A549 (cell line): ENCODE measurements around the gene MEN1. TPM values are rescaled to one million over a fixed set of nuclear protein-coding genes. Genes with fewer than 3 reads are reported as not detected.

Source experiments
- ATAC-seq, 2 experiments: fragments of 200-7000 bp in 1 of 2; fragments of >200 bp in 1 of 2; cut with Nextera tagmentation in 1 of 2; cut with Tn5 transposase in 1 of 2; 3 replicates each; pipeline versions ENCODE4 v1.8.0 to v1.9.1; 2018 to 2020; ENCODE audit warnings: mild to moderate bottlenecking in 1 of 2, moderate library complexity in 1 of 2
- CTCF ChIA-PET: fragments of 300-600 bp; sonication (Branson Sonifier 250); formaldehyde crosslinking; extraction: SDS; loops from one replicate; lab custom pipeline; 2021; ENCODE audit warnings: antibody characterized with exemption, inconsistent platforms; lab: Yijun Ruan, JAX
- POLR2A ChIA-PET: fragments of 350-600 bp; formaldehyde crosslinking; extraction: SDS; loops from one replicate; lab custom pipeline; 2021; ENCODE audit warnings: antibody characterized with exemption, inconsistent platforms; lab: Yijun Ruan, JAX
- DNase-seq, 2 experiments: peaks; one replicate each; pipeline versions ENCODE4 v3.0.0 to v3.0.0-alpha.2; 2011 to 2016; ENCODE audit warnings: low read depth in 1 of 2, low spot score in 1 of 2
- FAIRE-seq: peaks from 2 replicates; lab custom pipeline; 2011; peaks lifted over from hg19 to GRCh38; lab: Jason Lieb, UNC
- H3K27ac ChIP-seq, 2 experiments: fragments of >200 bp; sonication (Bioruptor Twin); formaldehyde crosslinking; 3 replicates each; pipeline ENCODE4 v1.5.1; 2016 to 2017
- H3K4me1 ChIP-seq: fragments of >200 bp; sonication (Bioruptor Twin); formaldehyde crosslinking; 3 replicates; pipeline ENCODE4 v1.6.1; 2016
- H3K4me2 ChIP-seq: fragments of >200 bp; sonication (Bioruptor Twin); formaldehyde crosslinking; 3 replicates; pipeline ENCODE4 v1.6.1; 2016
- H3K4me3 ChIP-seq: fragments of >200 bp; sonication (Bioruptor Twin); formaldehyde crosslinking; 3 replicates; pipeline ENCODE4 v1.5.1; 2016
- H3K9me3 ChIP-seq: fragments of >200 bp; sonication (Bioruptor Twin); formaldehyde crosslinking; 3 replicates; pipeline ENCODE4 v1.6.1; 2016
- ATOH8 ChIP-seq: fragments of 250-450 bp; sonication (Bioruptor Pico); IDR thresholded peaks from 2 replicates; pipeline ENCODE4 v1.5.0; 2020; ENCODE audit warnings: low read depth, mild to moderate bottlenecking, moderate library complexity
- CHD2 ChIP-seq: fragments of 150-350 bp; IDR thresholded peaks from 2 replicates; pipeline ENCODE4 v1.6.1; 2014; ENCODE audit warnings: low read length; ENCODE audit not compliant: partially characterized antibody
- CHD4 ChIP-seq: fragments of 200-600 bp; sonication (generic); IDR thresholded peaks from 2 replicates; pipeline ENCODE4 v1.6.1; 2016; ENCODE audit warnings: antibody characterized with exemption, mild to moderate bottlenecking, borderline replicate concordance
- CTCF ChIP-seq: fragments of >200 bp; sonication (Bioruptor Twin); formaldehyde crosslinking; IDR thresholded peaks from 3 replicates; pipeline ENCODE4 v1.5.1; 2016
- EHMT2 ChIP-seq: fragments of 200-600 bp; sonication (generic); IDR thresholded peaks from 2 replicates; pipeline ENCODE4 v1.6.1; 2016; ENCODE audit warnings: antibody characterized with exemption, low read depth, mild to moderate bottlenecking, moderate library complexity
- FOSB ChIP-seq: fragments of 250-450 bp; sonication (Bioruptor Pico); IDR thresholded peaks from 2 replicates; pipeline ENCODE4 v1.5.0; 2020; ENCODE audit warnings: mild to moderate bottlenecking, moderate library complexity
- FOSL2 ChIP-seq, 2 experiments: fragments of 450-650 bp in 1 of 2; fragments of >200 bp in 1 of 2; sonication (Bioruptor Twin) in 1 of 2; formaldehyde crosslinking; IDR thresholded peaks; 2 replicates each; pipeline versions ENCODE4 v1.5.0 to v1.6.1; 2016 to 2020; ENCODE audit warnings: mild to moderate bottlenecking in 1 of 2, moderate library complexity in 1 of 2
- FOXS1 ChIP-seq: fragments of 250-450 bp; sonication (Bioruptor Pico); IDR thresholded peaks from 2 replicates; pipeline ENCODE4 v1.5.0; 2020; ENCODE audit warnings: mild to moderate bottlenecking, moderate library complexity
- HEYL ChIP-seq: fragments of 250-450 bp; sonication (Bioruptor Pico); IDR thresholded peaks from 2 replicates; pipeline ENCODE4 v1.8.0; 2021; ENCODE audit warnings: mild to moderate bottlenecking, moderate library complexity
- HOXB5 ChIP-seq: fragments of 250-450 bp; sonication (Bioruptor Pico); IDR thresholded peaks from 2 replicates; pipeline ENCODE4 v1.5.0; 2020; ENCODE audit warnings: mild to moderate bottlenecking, moderate library complexity
- JUN ChIP-seq, 2 experiments: fragments of >200 bp; sonication (Bioruptor Twin); formaldehyde crosslinking; IDR thresholded peaks; 2 replicates in 1 of 2; 3 replicates in 1 of 2; pipeline ENCODE4 v1.6.1; 2016 to 2017
- MAFK ChIP-seq: fragments of 450-650 bp; IDR thresholded peaks from 2 replicates; pipeline ENCODE4 v1.6.1; 2014; ENCODE audit not compliant: partially characterized antibody
- MAX ChIP-seq: IDR thresholded peaks from 2 replicates; pipeline ENCODE4 v1.6.1; 2012
- MYC ChIP-seq: IDR thresholded peaks from 2 replicates; pipeline ENCODE4 v1.6.1; 2012; ENCODE audit warnings: mild to moderate bottlenecking, inconsistent platforms, low read length, improper control_type of control experiment, borderline replicate concordance
- NPAS2 ChIP-seq: fragments of 250-450 bp; sonication (Bioruptor Pico); IDR thresholded peaks from 2 replicates; pipeline ENCODE4 v1.8.0; 2022; ENCODE audit warnings: mild to moderate bottlenecking, moderate library complexity, borderline replicate concordance
- NR3C1 ChIP-seq: fragments of >200 bp; sonication (Bioruptor Twin); formaldehyde crosslinking; IDR thresholded peaks from 3 replicates; pipeline ENCODE4 v1.6.1; 2017
- PHF8 ChIP-seq: fragments of 200-600 bp; sonication (generic); IDR thresholded peaks from 2 replicates; pipeline ENCODE4 v1.6.1; 2016; ENCODE audit warnings: low read depth, mild to moderate bottlenecking, antibody characterized with exemption, moderate library complexity, borderline replicate concordance
- POLR2A ChIP-seq: IDR thresholded peaks from 2 replicates; pipeline ENCODE4 v1.6.1; 2012; ENCODE audit warnings: mild to moderate bottlenecking, low read length
- POLR2AphosphoS2 ChIP-seq: conservative IDR thresholded peaks from 2 replicates; pipeline ENCODE4 v1.6.1; 2012; ENCODE audit warnings: low read length, improper control_type of control experiment, inconsistent platforms
- RARB ChIP-seq: fragments of 250-450 bp; sonication (Bioruptor Pico); IDR thresholded peaks from 2 replicates; pipeline ENCODE4 v1.8.0; 2021; ENCODE audit warnings: mild to moderate bottlenecking, moderate library complexity
- RFX5 ChIP-seq: fragments of 450-650 bp; IDR thresholded peaks from 2 replicates; pipeline ENCODE4 v1.7.1; 2014; ENCODE audit warnings: antibody characterized with exemption, mild to moderate bottlenecking, moderate library complexity
- RNF2 ChIP-seq: fragments of 200-600 bp; sonication (generic); IDR thresholded peaks from 2 replicates; pipeline ENCODE4 v1.6.1; 2016; ENCODE audit warnings: low read depth, mild to moderate bottlenecking, antibody characterized with exemption, moderate library complexity, borderline replicate concordance
- SMC3 ChIP-seq: fragments of >200 bp; sonication (Bioruptor Twin); formaldehyde crosslinking; IDR thresholded peaks from 3 replicates; pipeline ENCODE4 v1.6.1; 2018; ENCODE audit warnings: inconsistent platforms
- TFCP2L1 ChIP-seq: fragments of 250-450 bp; sonication (Bioruptor Pico); IDR thresholded peaks from 2 replicates; pipeline ENCODE4 v1.5.0; 2021; ENCODE audit warnings: mild to moderate bottlenecking
- TP53 ChIP-seq: fragments of 250-450 bp; sonication (Bioruptor Pico); IDR thresholded peaks from 2 replicates; pipeline ENCODE4 v1.5.0; 2021; ENCODE audit warnings: mild to moderate bottlenecking, moderate library complexity
- ZC3H11A ChIP-seq: fragments of 450-650 bp; IDR thresholded peaks from 2 replicates; pipeline ENCODE4 v1.6.1; 2014; ENCODE audit warnings: antibody characterized with exemption, mild to moderate bottlenecking
- ZFP36 ChIP-seq: fragments of 450-650 bp; IDR thresholded peaks from 2 replicates; pipeline ENCODE4 v1.6.1; 2014; ENCODE audit warnings: borderline replicate concordance; ENCODE audit not compliant: partially characterized antibody
- ZNF302 ChIP-seq: fragments of 250-450 bp; sonication (Bioruptor Pico); IDR thresholded peaks from 2 replicates; pipeline ENCODE4 v1.9.0; 2021; ENCODE audit warnings: inconsistent platforms, mild to moderate bottlenecking, moderate library complexity
- ZSCAN20 ChIP-seq: fragments of 250-450 bp; sonication (Bioruptor Pico); IDR thresholded peaks from 2 replicates; pipeline ENCODE4 v1.8.0; 2022; ENCODE audit warnings: mild to moderate bottlenecking, moderate library complexity
- WGBS: methylation state at CpG from one replicate; pipeline ENCODE4 v1.1.6; 2017; ENCODE audit errors: missing lambda C conversion rate; 5-methylcytosine and 5-hydroxymethylcytosine counted together
- polyA plus RNA-seq, 4 experiments: library from polyadenylated mRNA; depleted of rRNA in 3 of 4; stranded (reverse); fragments of >200 nt; fragmentation: RNase III in 1 of 4; extraction: RNeasy Plus Mini Kit Qiagen cat#74134 plus additional on column Dnase treatment in 1 of 4; gene quantifications; 2 replicates in 3 of 4; 3 replicates in 1 of 4; pipeline ENCODE4 v1.2.3, GENCODE V29; 2011 to 2017

MEN1 gene
- polyA plus RNA-seq, 2 of the 4 experiments (the other 2 are of a cell fraction), result 17.0 to 34.7 TPM

- ChIA-PET POLR2A (no interaction called here), CTCF (interaction anchor here (0.7 to 7.8 kb wide), 12 partner anchors 15 to 355 kb away, joined by 3 to 79 read pairs (median 3); no protein-coding TSS in a partner anchor)
- peak overlapping the region; percentile 73 for H3K4me2 ChIP-seq
- H3K4me1 ChIP-seq, result peaks cover 27% of the 10 kb centered on the region
- WGBS, result 92% methylated on average over 36 of the region's 41 CpGs
- H3K9me3 ChIP-seq, result no peaks in the 10 kb centered on the region
- no peak overlapping the region for H3K27ac ChIP-seq
- ATAC-seq (peak; percentile 3 to 11; a peak in 3 of 6 replicates), FAIRE-seq (no peak), DNase-seq (peak in 1 of 2 experiments; percentile 49)
- H3K4me3 ChIP-seq, result no peak overlapping the region
- no peak for TF ChIP-seq CHD4
- no peak for TF ChIP-seq SMC3
- no peak for TF ChIP-seq MYC
- TF ChIP-seq ZFP36, result no peak
- TF ChIP-seq ATOH8, result no peak
- TF ChIP-seq HOXB5 (CRISPR knock-in tag), result no peak
- TF ChIP-seq ZSCAN20 (CRISPR knock-in tag), result no peak
- TF ChIP-seq JUN (IDR thresholded peaks at IDR 0.05), result no peak
- TF ChIP-seq TP53, result no peak
- TF ChIP-seq TFCP2L1 (CRISPR knock-in tag), result no peak
- TF ChIP-seq, all 56 proteins: peak for 0
Observed at GRCh38 chr11:64804346-64805210, 5.8 kb downstream of the MEN1 start.

- FAIRE-seq (no peak), DNase-seq (no peak), ATAC-seq (peak; percentile 26 to 57; a peak in 5 of 6 replicates)
- peak overlapping the region; percentile 73 for H3K4me2 ChIP-seq
- CTCF ChIA-PET, result interaction anchor here (0.7 to 7.8 kb wide), 12 partner anchors 16 to 354 kb away, joined by 3 to 79 read pairs (median 3); no protein-coding TSS in a partner anchor
- no peaks in the 10 kb centered on the region for H3K9me3 ChIP-seq
- H3K4me1 ChIP-seq, result peaks cover 23% of the 10 kb centered on the region
- no peak for TF ChIP-seq FOXS1 (CRISPR knock-in tag)
- TF ChIP-seq, all 56 proteins: peak for 0
- POLR2A ChIA-PET, result no interaction called here
- peak overlapping the region; percentile 76 to 89 for H3K27ac ChIP-seq
- peak overlapping the region; percentile 61 for H3K4me3 ChIP-seq
- WGBS, result 53% methylated on average over 15 of the region's 15 CpGs
Observed at GRCh38 chr11:64803846-64804345, 6.5 kb downstream of the MEN1 start.

- DNase-seq (peak; percentile 77 to 85), FAIRE-seq (no peak), ATAC-seq (peak; percentile 80 to 89)
- peak within 1 kb of the TSS; percentile 73 for H3K4me2 ChIP-seq
- H3K4me3 ChIP-seq, result peak within 1 kb of the TSS; percentile 61
- 0% methylated on average over 27 of the region's 58 CpGs for WGBS
- H3K9me3 ChIP-seq, result no peaks in the 10 kb centered on the region
- H3K4me1 ChIP-seq, result peaks cover 23% of the 10 kb centered on the region
- ChIA-PET POLR2A (no interaction called here), CTCF (interaction anchor here (0.7 to 7.8 kb wide), 13 partner anchors 9 to 354 kb away, joined by 3 to 79 read pairs (median 3); partner anchors contain the start of gene SAC3D1)
- H3K27ac ChIP-seq, result peak within 1 kb of the TSS; percentile 77 to 89
- no peak for TF ChIP-seq EHMT2
- no peak for TF ChIP-seq ZSCAN20 (CRISPR knock-in tag)
- TF ChIP-seq JUN (IDR thresholded peaks at IDR 0.05), result peak; percentile 62 to 74; a peak in 3 of 5 replicates
- TF ChIP-seq TP53, result no peak
- no peak for TF ChIP-seq NPAS2
- no peak for TF ChIP-seq ZC3H11A
- TF ChIP-seq CHD2, result no peak
- no peak for TF ChIP-seq RFX5
- no peak; the same call in 1 of the 2 replicates for TF ChIP-seq MAX
- TF ChIP-seq MAFK, result no peak
- TF ChIP-seq CTCF, result peak; percentile 34; the same call in 2 of the 3 replicates
- TF ChIP-seq NR3C1, result no peak
- no peak for TF ChIP-seq POLR2A
- no peak for TF ChIP-seq FOSB
- TF ChIP-seq ZFP36, result no peak
- TF ChIP-seq FOSL2 (IDR thresholded peaks at IDR 0.05), result no peak
- no peak for TF ChIP-seq FOSL2 (CRISPR knock-in tag; IDR thresholded peaks at IDR 0.05)
- no peak for TF ChIP-seq RARB
- no peak for TF ChIP-seq POLR2AphosphoS2
- no peak for TF ChIP-seq TFCP2L1 (CRISPR knock-in tag)
- no peak for TF ChIP-seq HEYL (CRISPR knock-in tag)
- TF ChIP-seq ZNF302 (CRISPR knock-in tag), result no peak
- TF ChIP-seq RNF2, result no peak
- no peak for TF ChIP-seq PHF8
Observed at GRCh38 chr11:64803158-64803845, 7.0 kb downstream of the MEN1 start, which contains the start of gene MAP4K2. MAP4K2 (minus strand) TSS chr11:64803214; CDS start chr11:64803149, 65 bp downstream.
